Left kidney (tissue), 8 donors: ENCODE results near the gene CEP78. TPM values are rescaled to one million over a fixed set of nuclear protein-coding genes. Genes with fewer than 3 reads are reported as not detected.
A peak's percentile ranks its signal among the peaks of the same experiment; 100 is the strongest.
"Not testable (repeated sequence)": the region's sequence is repeated elsewhere in the genome, so short reads cannot be mapped to it uniquely, and the experiment has no call there.

Source experiments
- DNase-seq: peaks from one replicate; pipeline ENCODE4 v3.0.0-alpha.2; 2013
- long read RNA-seq, 8 donors: transcript quantifications; one replicate each; lab custom pipeline, GENCODE V29; 2026
- polyA plus RNA-seq: library from polyadenylated mRNA; unstranded; fragments of 120-200 nt; gene quantifications from one replicate; pipeline ENCODE4 v1.2.1, GENCODE V29; 2013; ENCODE audit not compliant: insufficient read length

The CEP78 gene, protein sequence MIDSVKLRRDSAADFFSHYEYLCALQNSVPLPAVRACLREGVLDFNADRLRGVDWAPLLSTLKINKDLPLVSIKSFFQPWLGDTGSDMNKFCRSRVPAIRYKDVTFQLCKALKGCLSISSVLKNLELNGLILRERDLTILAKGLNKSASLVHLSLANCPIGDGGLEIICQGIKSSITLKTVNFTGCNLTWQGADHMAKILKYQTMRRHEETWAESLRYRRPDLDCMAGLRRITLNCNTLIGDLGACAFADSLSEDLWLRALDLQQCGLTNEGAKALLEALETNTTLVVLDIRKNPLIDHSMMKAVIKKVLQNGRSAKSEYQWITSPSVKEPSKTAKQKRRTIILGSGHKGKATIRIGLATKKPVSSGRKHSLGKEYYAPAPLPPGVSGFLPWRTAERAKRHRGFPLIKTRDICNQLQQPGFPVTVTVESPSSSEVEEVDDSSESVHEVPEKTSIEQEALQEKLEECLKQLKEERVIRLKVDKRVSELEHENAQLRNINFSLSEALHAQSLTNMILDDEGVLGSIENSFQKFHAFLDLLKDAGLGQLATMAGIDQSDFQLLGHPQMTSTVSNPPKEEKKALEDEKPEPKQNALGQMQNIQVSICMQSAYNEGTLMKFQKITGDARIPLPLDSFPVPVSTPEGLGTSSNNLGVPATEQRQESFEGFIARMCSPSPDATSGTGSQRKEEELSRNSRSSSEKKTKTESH
- polyA plus RNA-seq: 52.9 TPM
- long read RNA-seq, donor 1, partial matches to known transcripts: 5 of 9 reads
- long read RNA-seq, donor 1, other reads (novel, unspliced or antisense): 0 of 9 reads
- long read RNA-seq, donor 2, partial matches to known transcripts: 11 of 11 reads
- long read RNA-seq, donor 2, other reads (novel, unspliced or antisense): 0 of 11 reads
- long read RNA-seq, donor 3, partial matches to known transcripts: 0 of 4 reads
- long read RNA-seq, donor 3, other reads (novel, unspliced or antisense): 0 of 4 reads
- long read RNA-seq, donor 4: 0 reads
- long read RNA-seq, donor 5, full-length matches to known transcripts: 2 of 8 reads
- long read RNA-seq, donor 5, partial matches to known transcripts: 6 of 8 reads
- long read RNA-seq, donor 5, other reads (novel, unspliced or antisense): 0 of 8 reads
- long read RNA-seq, donor 6, partial matches to known transcripts: 0 of 2 reads
- long read RNA-seq, donor 6, other reads (novel, unspliced or antisense): 0 of 2 reads
- long read RNA-seq, donor 7, partial matches to known transcripts: 0 of 1 reads
- long read RNA-seq, donor 7, other reads (novel, unspliced or antisense): 0 of 1 reads
- long read RNA-seq, donor 8, partial matches to known transcripts: 5 of 8 reads
- long read RNA-seq, donor 8, other reads (novel, unspliced or antisense): 0 of 8 reads

GRCh38 chr9:78235762-78236550 is at the start of gene CEP78:
CEP78 (plus strand) TSS chr9:78236075; CDS start chr9:78236351, 276 bp downstream.
- DNase-seq: peak; percentile 90

- no peak for DNase-seq
Observed at GRCh38 chr9:78187763-78188484, 48.0 kb upstream of the CEP78 start.

GRCh38 chr9:78188594-78188993 is 47.3 kb upstream of the CEP78 start:
- no peak for DNase-seq

- no peak for DNase-seq
Observed at GRCh38 chr9:78189001-78189400, 46.9 kb upstream of the CEP78 start.

- DNase-seq: no peak
Observed at GRCh38 chr9:78189461-78189860, 46.4 kb upstream of the CEP78 start.

- no peak for DNase-seq
Observed at GRCh38 chr9:78191931-78192330, 43.9 kb upstream of the CEP78 start.

DNA sequence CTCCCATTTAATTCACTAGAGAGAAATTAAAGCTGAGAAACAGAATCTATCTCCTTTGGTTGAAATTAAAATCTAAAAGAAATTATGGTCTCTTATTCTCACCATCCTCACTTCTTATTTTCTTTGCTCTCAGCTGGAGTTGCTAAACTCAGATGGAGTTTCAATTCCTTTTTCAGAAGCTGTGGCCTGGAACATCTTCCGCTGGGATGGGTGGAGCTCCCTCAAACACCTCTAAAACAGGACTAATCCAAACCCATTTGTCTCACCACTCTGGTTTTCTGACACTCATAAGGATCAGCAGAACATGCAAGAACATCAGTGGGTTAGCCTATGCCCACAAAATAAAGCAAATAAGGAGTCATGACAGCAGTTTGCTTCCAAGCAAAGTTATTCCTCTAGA is 39.6 kb upstream of the CEP78 start:
- DNase-seq: no peak

DNA sequence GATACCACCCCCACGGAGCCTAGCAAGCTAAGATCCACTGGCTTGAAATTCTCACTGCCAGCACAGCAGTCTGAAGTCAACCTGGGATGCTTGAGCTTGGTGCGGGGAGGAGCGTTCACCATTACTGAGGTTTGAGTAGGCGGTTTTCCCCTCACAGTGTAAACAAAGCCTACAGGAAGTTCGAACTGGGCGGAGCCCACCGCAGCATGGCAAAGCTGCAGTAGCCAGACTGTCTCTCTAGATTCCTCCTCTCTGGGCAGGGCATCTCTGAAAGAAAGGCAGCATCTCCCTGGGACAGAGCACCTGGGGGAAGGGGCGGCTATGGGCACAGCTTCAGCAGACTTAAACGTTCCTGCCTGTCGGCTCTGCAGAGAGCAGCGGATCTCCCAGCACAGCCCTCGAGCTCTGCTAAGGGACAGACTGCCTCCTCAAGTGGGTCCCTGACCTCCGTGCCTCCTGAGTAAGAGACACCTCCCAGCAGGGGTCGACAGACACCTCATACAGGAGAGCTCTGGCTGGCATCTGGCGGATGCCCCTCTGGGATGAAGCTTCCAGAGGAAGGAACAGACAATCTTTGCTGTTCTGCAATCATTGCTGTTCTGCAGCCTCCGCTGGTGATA is 34.6 kb upstream of the CEP78 start:
- DNase-seq: not testable (repeated sequence)

DNA sequence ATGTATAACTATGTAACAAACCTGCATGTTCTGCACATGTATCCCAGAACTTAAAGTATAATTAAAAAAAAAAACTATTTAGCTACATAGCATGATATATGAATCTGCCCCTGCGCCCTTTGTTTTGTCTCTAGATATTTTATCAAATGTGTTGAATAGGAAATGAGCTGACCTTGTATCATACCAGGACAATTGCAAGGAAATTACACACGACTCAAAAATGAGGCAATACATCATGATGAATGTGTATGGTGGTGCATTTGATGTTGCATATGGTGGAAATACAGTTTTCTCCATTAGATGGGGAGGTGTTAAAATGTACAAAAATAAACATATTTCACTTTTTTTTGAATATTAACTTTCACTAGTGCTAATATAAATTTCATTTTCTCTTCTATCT is 28.6 kb upstream of the CEP78 start:
- no peak for DNase-seq

DNA sequence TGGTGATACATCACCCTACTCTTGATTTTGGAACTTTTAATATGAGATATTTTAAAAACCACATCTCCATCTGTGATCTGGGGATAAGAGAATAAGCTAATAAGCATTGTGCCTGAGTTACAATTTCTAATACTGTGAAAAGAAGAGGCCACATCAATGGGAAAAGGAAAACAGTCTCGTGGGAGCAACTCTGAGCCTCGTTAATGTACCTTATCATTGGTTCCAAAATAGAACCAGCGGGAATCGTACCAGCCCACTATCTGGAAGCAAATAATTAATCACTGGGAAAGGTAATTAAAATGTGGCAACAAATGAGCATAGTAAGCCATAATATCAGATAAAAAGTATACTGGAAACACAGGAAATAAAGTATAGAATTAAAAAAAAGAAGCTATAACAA is 28.0 kb upstream of the CEP78 start:
- DNase-seq: no peak

GRCh38 chr9:78209127-78209526 is 26.7 kb upstream of the CEP78 start:
- DNase-seq: no peak

- no peak for DNase-seq
Observed at GRCh38 chr9:78210841-78211301, 25.0 kb upstream of the CEP78 start.

DNA sequence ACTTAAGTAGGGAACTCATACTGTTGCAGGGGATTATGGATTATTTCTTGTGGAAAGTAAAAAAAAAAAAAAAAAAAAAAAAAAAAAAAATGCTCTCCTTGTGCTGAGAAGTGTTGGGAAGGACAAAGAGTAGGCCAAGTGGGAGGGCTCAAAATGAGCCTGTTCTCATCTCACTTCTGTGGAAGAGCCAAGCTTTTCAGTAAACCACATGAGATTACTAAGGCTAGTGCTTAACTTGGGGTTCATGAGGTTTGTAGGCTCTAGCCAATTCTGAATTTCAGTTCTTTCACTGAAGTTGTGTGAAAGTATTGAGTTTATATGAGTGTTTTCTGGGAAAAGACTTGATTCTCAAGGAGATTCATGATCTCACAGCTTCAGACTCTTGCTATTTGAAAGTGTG is 23.0 kb upstream of the CEP78 start:
- no peak for DNase-seq

DNA sequence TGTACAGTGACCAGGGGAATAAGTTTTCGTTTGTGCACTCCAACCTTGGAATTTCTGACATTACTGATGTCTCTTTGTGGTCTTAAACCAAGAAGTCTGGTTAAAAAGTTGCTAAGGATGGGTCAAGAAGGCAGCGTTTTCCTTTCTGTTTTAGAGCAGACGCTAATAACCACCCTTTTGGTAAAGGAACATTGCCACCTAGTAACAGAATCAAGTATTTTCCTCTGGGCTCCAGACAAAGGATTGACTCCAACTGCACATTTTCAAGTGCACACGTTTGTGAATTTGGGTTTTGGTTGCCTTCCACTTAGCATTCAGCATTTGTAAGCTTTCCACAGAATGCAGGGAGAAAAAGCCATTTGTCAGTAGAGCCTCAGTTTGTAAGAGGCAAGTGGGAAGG is 22.2 kb upstream of the CEP78 start:
- DNase-seq: peak; percentile 35

GRCh38 chr9:78214492-78214891 is 21.4 kb upstream of the CEP78 start:
- no peak for DNase-seq

- no peak for DNase-seq
Observed at GRCh38 chr9:78215706-78216105, 20.2 kb upstream of the CEP78 start.

DNA sequence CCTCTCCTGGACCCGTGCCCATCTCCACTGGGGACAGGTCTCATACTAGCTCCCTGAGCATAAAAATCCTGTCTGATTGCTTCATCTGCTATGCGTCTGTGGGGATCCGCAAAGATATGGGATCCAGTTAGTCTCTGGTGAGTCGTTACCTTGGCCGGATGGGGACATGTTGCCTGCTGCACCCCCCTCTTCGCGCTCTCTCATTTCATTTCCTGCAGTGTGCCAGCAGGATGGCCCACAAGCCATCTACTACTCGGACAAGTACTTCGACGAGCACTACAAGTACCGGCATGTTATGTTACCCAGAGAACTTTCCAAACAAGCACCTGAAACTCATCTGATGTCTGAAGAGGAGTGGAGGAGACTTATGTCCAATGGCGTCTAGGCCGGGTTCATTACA is 17.0 kb upstream of the CEP78 start:
- DNase-seq: no peak

- no peak for DNase-seq
Observed at GRCh38 chr9:78221425-78221824, 14.4 kb upstream of the CEP78 start.

GRCh38 chr9:78221841-78222240 is 14.0 kb upstream of the CEP78 start:
- DNase-seq: not testable (repeated sequence)

DNA sequence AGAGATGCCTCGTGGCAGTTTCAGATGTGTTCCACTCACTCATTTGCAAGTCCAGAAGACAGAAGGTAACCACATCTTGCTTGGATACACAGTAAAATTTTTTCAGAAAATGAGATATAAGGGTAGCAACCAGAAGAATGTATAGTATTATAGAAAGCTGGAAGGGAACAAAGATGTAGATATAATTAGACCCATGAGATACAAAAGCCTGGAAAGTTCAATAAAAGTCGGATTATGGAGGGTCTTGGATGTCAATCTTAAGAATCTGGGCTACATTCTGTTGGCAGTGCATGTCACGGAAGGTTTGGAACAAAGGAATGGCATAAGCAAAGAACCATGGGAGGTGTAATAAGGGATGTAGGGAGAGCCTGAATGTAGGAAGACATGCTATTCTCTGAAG is 5.1 kb upstream of the CEP78 start:
- no peak for DNase-seq
